Measurements from ENCODE around the gene ROCK2. TPM values are rescaled to one million over a fixed set of nuclear protein-coding genes. Genes with fewer than 3 reads are reported as not detected.

ROCK2 gene
- total and polyA plus RNA-seq, 9 of the 15 experiments (the other 6 are each of a cell fraction or from before 2014, with no cell fraction given): 4.9 to 30.6 (median 14.3) TPM

- in situ Hi-C loops (cut with MboI): no loop called here
- H3K27ac ChIP-seq (ENCODE audit: extremely low read depth, low read depth, low read length): no peak overlapping the region
- ChIA-PET POLR2A (no interaction called here), CTCF (ENCODE audit: low intra/inter-chr PET ratio) (no interaction called here)
- H3K79me2 ChIP-seq (ENCODE audit: control insufficient read depth, insufficient read depth, low read length): peaks cover 7% of the 10 kb centered on the region
- H3K9me3 ChIP-seq (replicated peaks; ENCODE audit: control insufficient read depth, insufficient read depth, low read depth, low read length): no peaks in the 10 kb centered on the region
- intact Hi-C loops (cut with micrococcal nuclease): no loop called here
- peaks cover 0 to 5% of the 10 kb centered on the region in 2 experiments; a peak in 1 of 5 replicates for H3K4me1 ChIP-seq (replicated peaks in 1 of 2; ENCODE audit: control insufficient read depth in 2 of 2, insufficient read depth in 2 of 2, low read length in 2 of 2)
- 91% methylated on average over 3 of the region's 3 CpGs for WGBS (ENCODE audit: insufficient coverage, low coverage, missing lambda C conversion rate)
- H3K9me1 ChIP-seq (ENCODE audit: control insufficient read depth, insufficient read depth, low read length): no peaks in the 10 kb centered on the region
- no peaks in the 10 kb centered on the region for H3K27me3 ChIP-seq (ENCODE audit: control insufficient read depth in 2 of 2, insufficient read depth in 2 of 2, low read length in 2 of 2)
- no peak overlapping the region for H3K9ac ChIP-seq (ENCODE audit: insufficient read depth in 1 of 2, low read depth in 2 of 2, low read length in 2 of 2)
- H3K4me2 ChIP-seq (ENCODE audit: insufficient read depth, low read length): no peak overlapping the region
- no peak overlapping the region for H2AFZ ChIP-seq (ENCODE audit: low read depth, low read length)
- ATAC-seq (no peak), FAIRE-seq (no peak), DNase-seq (ENCODE audit: extremely low read depth in 1 of 4, low spot score in 3 of 4) (no peak)
- H4K20me1 ChIP-seq (replicated peaks; ENCODE audit: control insufficient read depth, insufficient read depth, low read length): no peaks in the 10 kb centered on the region
- H3K36me3 ChIP-seq (ENCODE audit: control insufficient read depth, insufficient read depth, low read length): peaks cover 9% of the 10 kb centered on the region; the same call in 2 of the 3 replicates
- no TSS peak for BruUV-seq (replicated peaks)
- no peak overlapping the region for H3K4me3 ChIP-seq
- TF ChIP-seq YY1 (IDR thresholded peaks at IDR 0.05; ENCODE audit: borderline replicate concordance in 1 of 3, control insufficient read depth in 1 of 3, extremely low read depth in 1 of 3, insufficient read depth in 3 of 3, insufficient read length in 1 of 3, insufficient replicate concordance in 2 of 3, low read depth in 1 of 3, low read length in 2 of 3) (no peak), PTTG1 (tag; IDR thresholded peaks at IDR 0.05; ENCODE audit: low read depth) (no peak), PBX2 (CRISPR knock-in tag; IDR thresholded peaks at IDR 0.05; ENCODE audit: low read depth) (no peak), PBX2 (tag; conservative IDR thresholded peaks at IDR 0.05; ENCODE audit: low read depth) (no peak), SP2 (IDR thresholded peaks at IDR 0.05; ENCODE audit: extremely low read depth, low read depth, low read length, poor library complexity, severe bottlenecking) (no peak), ZNF311 (CRISPR knock-in tag; IDR thresholded peaks at IDR 0.05) (no peak), NUFIP1 (IDR thresholded peaks at IDR 0.05; ENCODE audit: partially characterized antibody) (no peak), PHTF2 (CRISPR knock-in tag; IDR thresholded peaks at IDR 0.05) (no peak), KLF13 (tag; IDR thresholded peaks at IDR 0.05; ENCODE audit: borderline replicate concordance, low read depth) (no peak), DACH1 (IDR thresholded peaks at IDR 0.05; ENCODE audit: partially characterized antibody) (no peak), ZBTB1 (CRISPR knock-in tag; IDR thresholded peaks at IDR 0.05; ENCODE audit: borderline replicate concordance, low read depth) (no peak), SNAPC5 (CRISPR knock-in tag; IDR thresholded peaks at IDR 0.05) (no peak), RBM25 (IDR thresholded peaks at IDR 0.05; ENCODE audit: low read depth, low read length, severe bottlenecking) (no peak), PYGO2 (tag; IDR thresholded peaks at IDR 0.05) (no peak), ZNF830 (CRISPR knock-in tag; IDR thresholded peaks at IDR 0.05) (no peak), SMAD2 (IDR thresholded peaks at IDR 0.05; ENCODE audit: low read depth, low read length) (no peak), MITF (IDR thresholded peaks at IDR 0.05) (no peak)
- TF ChIP-seq, protein P1, sequence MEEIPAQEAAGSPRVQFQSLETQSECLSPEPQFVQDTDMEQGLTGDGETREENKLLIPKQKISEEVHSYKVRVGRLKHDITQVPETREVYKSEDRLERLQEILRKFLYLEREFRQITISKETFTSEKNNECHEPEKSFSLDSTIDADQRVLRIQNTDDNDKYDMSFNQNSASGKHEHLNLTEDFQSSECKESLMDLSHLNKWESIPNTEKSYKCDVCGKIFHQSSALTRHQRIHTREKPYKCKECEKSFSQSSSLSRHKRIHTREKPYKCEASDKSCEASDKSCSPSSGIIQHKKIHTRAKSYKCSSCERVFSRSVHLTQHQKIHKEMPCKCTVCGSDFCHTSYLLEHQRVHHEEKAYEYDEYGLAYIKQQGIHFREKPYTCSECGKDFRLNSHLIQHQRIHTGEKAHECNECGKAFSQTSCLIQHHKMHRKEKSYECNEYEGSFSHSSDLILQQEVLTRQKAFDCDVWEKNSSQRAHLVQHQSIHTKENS (CRISPR knock-in tag; IDR thresholded peaks at IDR 0.05): no peak
Observed at GRCh38 chr2:11267931-11268330, 76.5 kb downstream of the ROCK2 start.
